ENCODE measurements around the gene TRIM9.

The TRIM9 gene

GRCh38 chr14:51094901-51095853 is at the start of gene TRIM9:
TSS of gene TRIM9 (minus strand) at chr14:51095105. CDS start at chr14:51094939, 166 bp downstream.
- DNase-seq, result peak; percentile 92

GRCh38 chr14:51140856-51141255 is 46.0 kb upstream of the TRIM9 start:
- DNase-seq, result no peak

GRCh38 chr14:51140338-51140737 is 45.4 kb upstream of the TRIM9 start:
- no peak for DNase-seq

DNA sequence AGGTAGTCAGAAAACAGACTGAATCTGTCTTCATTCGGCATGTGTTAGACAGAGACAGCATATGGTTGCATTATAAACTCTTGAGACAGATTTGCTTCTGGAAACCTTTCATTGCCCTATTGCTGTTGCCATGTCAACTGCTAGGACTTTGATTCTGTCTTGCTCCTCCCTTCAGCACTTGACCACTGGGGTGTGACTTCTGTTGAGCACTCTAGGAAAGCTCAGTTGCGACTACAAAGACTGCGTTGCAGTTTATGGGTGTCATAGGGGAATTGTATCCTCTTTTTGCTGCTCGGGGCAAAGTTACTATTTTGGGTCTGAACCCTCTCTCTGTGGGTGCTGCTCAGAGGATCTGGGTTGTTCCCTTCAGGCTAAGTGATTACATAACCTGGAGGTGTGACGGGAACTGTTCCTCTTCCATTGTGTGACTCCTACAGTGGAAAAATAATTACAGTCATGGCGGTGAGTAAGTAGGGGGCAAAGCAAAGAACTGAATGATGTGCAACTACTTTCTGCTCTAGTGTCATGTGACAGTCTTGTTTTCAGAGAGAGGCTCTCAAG is 44.3 kb upstream of the TRIM9 start:
- no peak for DNase-seq

DNA sequence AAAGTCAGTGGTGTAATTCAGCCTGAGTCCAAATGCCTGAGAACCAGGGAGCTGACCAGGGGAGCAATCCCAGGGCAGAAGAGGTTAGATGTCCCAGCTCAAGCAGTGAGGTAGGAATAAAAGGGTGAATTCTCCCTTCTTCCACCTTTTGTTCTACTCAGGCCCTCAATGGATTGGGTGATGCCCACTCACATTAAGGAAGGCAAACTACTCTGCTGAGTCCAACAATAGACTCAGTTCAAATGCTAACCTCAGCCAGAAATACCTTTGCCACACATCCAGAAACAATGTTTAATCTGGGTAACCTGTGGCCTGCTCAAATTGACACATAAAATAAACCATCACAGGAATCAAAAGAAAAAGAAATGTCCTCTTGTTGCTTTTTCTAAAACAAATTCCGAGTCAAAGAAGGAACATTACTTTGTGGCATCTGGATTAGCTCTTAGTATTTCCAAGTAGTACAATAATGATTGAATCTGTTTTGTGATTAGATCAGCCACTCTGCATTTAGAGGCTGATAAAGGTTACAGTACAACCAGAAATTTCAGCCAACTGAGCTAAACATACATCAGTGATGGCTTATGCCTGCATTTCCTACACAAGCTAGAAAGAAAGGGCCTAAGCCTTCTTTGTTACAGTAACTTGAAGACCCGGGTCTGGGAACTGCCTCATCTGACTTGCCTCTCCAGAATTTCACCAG is 43.6 kb upstream of the TRIM9 start:
- no peak for DNase-seq

DNA sequence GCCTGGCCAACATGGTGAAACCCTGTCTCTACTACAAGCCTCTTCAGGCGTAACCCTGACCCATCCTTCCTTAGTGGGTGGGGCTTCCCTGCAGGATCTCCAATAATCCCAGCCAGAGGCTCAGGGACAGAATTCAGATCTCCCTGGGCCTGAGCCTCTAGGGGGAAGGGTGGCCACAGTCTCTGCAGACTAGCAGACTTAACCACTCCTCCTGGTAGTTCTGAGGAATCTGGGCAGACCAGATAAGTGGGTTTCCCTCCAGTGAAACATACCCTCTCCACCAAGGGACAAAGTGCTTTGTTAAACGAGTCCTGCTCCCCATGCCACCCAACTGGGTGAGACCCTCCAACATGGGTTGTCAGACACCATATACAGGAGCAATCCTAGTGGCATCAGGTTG is 36.6 kb upstream of the TRIM9 start:
- DNase-seq, result no peak

GRCh38 chr14:51129130-51129529 is 34.2 kb upstream of the TRIM9 start:
- DNase-seq, result no peak

GRCh38 chr14:51124029-51124428 is 29.1 kb upstream of the TRIM9 start:
- no peak for DNase-seq

DNA sequence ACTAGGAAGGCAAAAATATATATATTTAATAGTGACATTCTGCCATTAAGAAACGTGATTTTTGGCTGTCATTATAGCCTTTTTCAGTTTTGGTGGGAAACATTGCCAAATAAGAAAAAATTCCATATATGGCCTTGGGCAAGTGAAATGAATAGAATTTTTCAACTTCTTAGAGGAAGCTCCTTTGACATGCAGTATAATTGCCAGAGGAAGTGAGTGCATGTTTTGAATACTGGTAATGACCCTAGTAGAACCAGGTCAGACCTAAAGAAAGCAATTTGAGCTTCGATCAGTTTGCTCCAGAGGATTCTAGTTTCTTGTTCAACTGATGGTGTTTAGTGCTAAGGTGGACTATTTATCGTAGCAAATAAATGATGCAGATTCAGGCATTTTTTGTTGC is 26.2 kb upstream of the TRIM9 start:
- no peak for DNase-seq

DNA sequence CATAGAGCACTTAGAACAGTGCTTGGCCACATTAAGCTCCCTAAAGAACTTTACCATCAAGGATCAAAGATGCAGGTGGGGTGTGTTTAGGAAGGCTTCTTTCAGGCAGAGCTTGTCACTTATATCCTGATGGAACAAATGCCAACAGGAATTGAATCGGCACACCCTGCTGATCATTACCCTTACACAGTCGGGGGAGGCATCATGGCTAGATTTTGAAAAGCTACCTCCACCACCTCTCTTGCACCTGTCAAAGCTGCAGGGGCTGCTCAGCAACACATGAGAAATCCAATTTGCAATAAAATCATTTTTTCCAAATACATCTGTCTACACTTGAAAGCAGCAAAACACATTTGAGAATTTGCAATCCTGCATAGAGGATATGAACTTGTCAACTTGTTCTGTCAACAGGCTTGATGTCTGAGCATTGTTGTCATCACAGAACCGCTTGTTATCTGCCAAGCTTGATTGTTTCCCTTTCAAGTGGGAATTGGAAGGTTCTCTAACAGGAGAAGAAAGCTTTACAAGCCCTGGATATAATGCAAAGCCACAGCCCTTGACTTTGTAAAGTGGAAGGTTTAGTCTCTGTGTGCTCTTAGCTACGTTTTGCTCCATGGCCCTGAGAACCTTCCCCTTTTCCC is 24.6 kb upstream of the TRIM9 start:
- no peak for DNase-seq

DNA sequence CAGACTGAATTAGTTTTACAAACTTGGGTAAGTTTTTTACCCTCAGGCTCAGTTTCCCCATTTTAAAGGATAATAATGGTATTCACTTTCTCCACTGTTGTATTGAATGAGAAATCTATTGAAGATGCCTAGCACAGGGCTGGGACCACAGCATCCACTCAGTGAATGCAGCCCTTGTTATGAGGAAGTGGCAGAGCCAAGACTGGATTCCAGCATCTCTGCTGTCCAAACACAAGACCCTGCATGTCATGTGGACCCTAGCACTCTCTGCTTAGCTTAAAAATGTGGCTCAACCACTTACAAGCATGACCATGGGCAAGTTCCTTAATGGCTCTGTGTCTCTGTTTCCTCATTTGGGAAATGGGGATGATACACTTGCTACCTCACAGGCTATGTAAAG is 24.1 kb upstream of the TRIM9 start:
- DNase-seq, result no peak

GRCh38 chr14:51117593-51117992 is 22.7 kb upstream of the TRIM9 start:
- no peak for DNase-seq

DNA sequence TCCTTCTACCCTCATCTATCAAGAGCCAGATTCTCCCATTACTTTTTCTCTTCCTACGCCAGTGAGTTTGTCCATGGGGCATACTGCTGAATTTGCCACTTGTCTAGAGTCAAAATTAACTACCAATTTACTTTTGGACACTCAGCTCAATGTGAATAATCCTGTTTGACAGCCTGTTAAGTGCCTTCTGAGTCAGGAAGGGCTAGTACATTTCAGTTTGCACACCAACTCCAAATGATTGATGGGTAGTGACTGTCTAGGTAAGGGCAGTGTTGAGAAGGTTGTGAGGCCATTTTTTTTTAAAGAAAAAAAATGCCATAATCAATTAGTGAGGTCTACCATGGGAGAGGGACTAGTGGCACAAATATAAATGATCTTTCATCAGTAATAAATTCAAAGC is 21.8 kb upstream of the TRIM9 start:
- no peak for DNase-seq

DNA sequence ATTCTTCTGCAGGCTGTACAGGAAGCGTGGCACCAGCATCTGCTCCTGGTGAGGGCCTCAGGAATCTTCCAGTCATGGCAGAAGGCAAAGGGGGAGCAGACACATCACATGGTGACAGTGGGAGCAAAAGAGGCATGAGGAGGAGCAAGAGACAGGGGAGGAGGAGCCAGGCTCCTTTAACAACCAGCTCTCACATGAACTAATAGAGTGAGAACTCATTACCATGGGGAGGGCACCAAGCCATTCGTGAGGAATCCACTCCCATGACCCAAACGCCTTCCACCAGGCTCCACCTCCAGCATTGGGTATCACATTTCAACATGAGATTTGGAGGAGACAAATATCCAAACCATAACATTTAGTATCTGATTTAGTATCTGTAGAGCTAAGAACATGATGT is 14.7 kb upstream of the TRIM9 start:
- DNase-seq, result no peak

DNA sequence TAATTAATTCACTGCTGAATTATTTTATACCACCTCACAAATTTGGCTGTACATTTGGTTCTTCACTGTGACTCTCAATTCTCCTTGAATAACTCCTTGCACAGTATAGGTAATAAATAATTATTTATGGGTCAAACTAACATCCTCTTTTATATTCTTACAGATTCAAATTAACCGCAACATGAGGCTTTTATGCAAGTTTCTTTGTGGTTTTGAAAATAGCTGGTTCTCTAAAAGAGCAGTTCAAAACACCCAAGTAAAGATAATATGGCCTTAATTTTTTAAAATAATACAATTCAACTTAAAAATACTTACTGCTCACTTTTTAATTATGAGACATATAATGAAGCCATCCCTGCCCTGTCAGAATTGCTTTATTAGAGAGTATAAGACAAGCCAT is 12.9 kb upstream of the TRIM9 start:
- no peak for DNase-seq

- DNase-seq, result no peak
These were observed 9.6 kb upstream of the TRIM9 start for GRCh38 chr14:51104467-51104866.

GRCh38 chr14:51097287-51097686 is 2.4 kb upstream of the TRIM9 start:
- DNase-seq, result no peak

DNA sequence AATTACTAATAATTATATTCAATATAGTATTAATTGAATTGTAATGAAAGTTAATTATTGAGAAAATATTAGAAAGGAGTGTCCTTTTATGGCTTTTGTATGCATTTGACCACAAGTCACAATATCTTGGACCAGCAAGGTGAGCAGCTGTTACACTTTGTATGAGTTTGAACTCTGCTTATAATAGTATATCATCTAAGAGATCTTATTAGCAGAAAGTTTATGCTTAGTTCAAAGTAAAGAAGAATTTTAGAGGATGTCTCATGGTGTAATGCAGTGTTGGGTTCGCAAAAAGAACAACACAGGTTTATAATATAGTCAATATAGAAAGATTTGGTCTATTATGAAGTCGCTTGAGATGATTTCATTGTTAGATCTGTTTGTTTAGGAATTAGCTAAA is 2.0 kb upstream of the TRIM9 start:
- no peak for DNase-seq

- peak; percentile 18 for DNase-seq
These were observed 1.2 kb upstream of the TRIM9 start for GRCh38 chr14:51095854-51096823.

DNA sequence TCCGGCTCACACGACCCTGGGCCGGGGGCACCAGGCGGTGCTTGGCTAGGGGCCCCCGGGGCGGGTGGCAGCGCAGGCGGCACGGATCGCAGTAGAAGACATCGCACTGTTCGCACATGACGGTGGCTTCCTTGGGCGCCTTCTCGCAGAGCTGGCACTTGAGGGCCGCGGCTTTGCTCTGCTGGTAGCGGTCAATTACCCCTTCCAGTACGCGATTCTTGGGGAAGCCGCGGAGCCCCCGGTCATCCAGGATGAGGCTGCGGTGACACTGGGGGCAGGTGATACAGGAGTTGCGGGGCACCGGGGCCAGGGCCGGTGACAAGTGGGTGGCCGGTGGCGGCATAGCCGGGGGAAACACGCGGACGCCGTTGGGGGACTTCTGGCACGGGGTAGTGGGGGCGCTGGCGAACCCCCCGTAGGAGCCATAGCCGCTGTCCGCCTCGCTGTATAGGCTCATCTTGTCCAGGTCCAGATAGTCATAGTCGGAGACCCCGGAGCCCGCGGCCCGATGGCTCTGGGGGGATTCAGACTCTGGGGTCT is 553 bp downstream of the TRIM9 start:
- peak; percentile 17 for DNase-seq

DNA sequence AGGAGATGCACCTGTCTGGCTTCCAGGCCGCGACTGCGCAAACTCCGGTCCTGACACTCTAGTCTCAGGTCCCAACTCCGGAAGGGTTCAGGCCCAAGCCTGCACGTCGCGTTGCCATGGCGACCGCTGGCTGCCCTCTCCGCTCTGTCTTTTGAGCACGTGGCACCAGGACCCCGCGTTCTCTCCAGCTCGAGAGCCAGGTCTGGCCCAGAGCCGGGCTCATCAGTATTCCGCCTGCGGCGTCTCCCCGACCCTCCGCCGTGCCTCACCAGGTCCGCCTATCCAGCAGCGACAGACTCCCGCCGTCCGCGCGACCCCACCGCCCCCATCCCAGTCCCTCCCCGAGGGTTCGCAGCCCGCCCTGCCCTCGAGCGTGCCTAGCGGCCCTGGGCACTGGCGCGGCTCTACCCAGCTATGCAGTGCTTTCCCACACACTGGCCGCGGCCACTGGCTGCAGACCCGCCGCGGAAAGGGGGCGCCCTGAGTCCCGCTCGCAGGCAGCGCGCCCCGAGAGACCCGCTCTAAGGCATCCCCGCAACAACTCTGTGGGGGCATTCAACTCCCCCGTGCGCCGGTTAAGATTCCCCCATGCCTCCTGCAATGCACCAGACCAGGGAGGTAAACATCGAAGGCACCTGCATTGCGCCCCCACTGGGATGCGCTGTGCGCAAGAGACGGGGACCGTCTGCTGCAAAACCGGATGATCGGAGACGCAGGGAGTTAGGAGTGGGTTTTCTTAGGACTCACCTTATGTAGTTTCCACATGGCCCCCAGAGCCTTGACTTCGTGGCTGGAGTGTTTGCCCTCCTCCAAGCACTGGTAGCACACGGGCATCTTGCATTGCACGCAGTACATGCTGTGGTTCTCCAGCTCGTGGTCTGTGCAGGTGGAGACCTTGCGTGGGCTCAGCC is 1.3 kb downstream of the TRIM9 start:
- peak; percentile 55 for DNase-seq
